Cardiac muscle cell (in vitro differentiated cells and primary cell): ENCODE measurements around the gene SUMO4. TPM values are rescaled to one million over a fixed set of nuclear protein-coding genes. Genes with fewer than 3 reads are reported as not detected.

Experiments
- DNase-seq, 2 donors: peaks; one replicate each; pipeline versions ENCODE4 v3.0.0 to v3.0.0-alpha.2; 2010 to 2017; ENCODE audit warnings: low read depth in 1 of 2, low spot score in 1 of 2
- H3K27ac ChIP-seq: fragments of 200-600 bp; sonication (generic); 2 replicates; pipeline ENCODE4 v1.5.1; 2016
- H3K27me3 ChIP-seq: fragments of 200-600 bp; sonication (generic); 2 replicates; pipeline ENCODE4 v1.6.0; 2016; ENCODE audit warnings: control low read depth
- H3K36me3 ChIP-seq: fragments of 200-600 bp; sonication (generic); 2 replicates; pipeline ENCODE4 v1.5.1; 2016; ENCODE audit warnings: control low read depth
- H3K4me1 ChIP-seq: fragments of 200-600 bp; sonication (generic); 2 replicates; pipeline ENCODE4 v1.8.1; 2017; ENCODE audit warnings: low read depth, mild to moderate bottlenecking, mixed run types
- H3K4me3 ChIP-seq: fragments of 200-600 bp; sonication (generic); 2 replicates; pipeline ENCODE4 v1.5.1; 2016; ENCODE audit warnings: mild to moderate bottlenecking
- H3K9me3 ChIP-seq: fragments of 200-600 bp; sonication (generic); 2 replicates; pipeline ENCODE4 v1.5.1; 2017; ENCODE audit warnings: low read depth, mild to moderate bottlenecking, control low read depth
- polyA plus RNA-seq: library from polyadenylated mRNA; unstranded; fragments of >200 nt; fragmentation: Nextera tagmentation; extraction: Ambion mirVana; gene quantifications from 2 replicates; pipeline ENCODE4 v1.2.1, GENCODE V29; 2016
- total RNA-seq: library from RNA; depleted of rRNA; stranded (reverse); fragments of >200 nt; gene quantifications from 2 replicates; pipeline ENCODE4 v1.2.3, GENCODE V29; 2016
- TF ChIP-seq, protein P1 (sequence below): IDR thresholded peaks from 2 replicates; pipeline ENCODE4 v1.5.1; 2012; ENCODE audit warnings: low read depth, mild to moderate bottlenecking, low read length

SUMO4 gene
- total and polyA plus RNA-seq, 2 experiments from 2014 or later = 0.72 to 3.3 TPM

DNA sequence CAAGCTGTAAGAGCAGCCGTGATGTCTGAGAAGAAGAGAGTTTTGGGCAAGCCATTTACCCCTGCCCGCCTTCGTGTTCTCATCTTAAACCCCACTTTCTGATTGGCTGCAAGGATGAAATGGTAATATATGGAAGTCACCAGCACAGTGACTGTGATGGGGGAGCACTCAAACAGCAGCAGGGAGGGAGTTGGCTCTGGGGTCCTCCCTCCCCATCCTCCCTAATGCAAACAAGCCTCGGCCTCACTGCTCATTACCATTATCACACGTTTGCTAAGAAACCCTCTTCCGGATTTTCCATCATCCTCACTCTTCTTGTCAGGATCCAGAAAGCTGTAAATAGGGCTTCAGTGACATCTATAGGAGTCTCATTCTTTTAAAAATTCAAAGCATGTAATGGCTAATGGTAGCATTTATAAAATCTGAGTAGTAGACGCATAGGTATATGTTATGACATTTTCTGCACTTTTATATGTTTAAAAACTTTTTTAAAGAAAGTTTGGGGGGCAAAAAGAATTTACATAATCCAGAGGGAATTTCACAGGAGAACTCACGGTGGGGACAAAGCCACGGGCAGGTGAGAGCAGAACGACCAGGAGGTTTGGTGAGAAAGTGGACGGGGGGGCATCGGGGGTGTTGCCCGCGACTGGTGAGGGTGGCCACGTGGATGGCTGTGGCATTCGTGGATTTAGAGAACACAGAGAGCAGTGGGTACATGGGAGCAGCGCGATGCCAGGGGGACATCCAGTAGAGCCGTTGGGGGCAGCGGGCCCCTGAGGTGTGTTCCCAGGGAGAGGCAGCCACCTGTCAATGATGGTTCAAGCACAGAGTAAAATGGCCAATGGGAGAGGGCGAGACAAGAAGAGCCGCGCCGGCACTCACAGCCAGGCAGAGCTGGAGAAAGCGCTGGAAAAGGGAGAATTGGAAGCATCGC is 29.6 kb downstream of the SUMO4 start:
- Histone ChIP-seq H3K27ac (no peak overlapping the region), H3K4me3 (no peak overlapping the region), H3K9me3 (no peaks in the 10 kb centered on the region), H3K36me3 (no peaks in the 10 kb centered on the region), H3K27me3 (no peaks in the 10 kb centered on the region), H3K4me1 (no peaks in the 10 kb centered on the region)
- peak in 1 of 2 donors; percentile 34 for DNase-seq
- TF ChIP-seq, protein P1, sequence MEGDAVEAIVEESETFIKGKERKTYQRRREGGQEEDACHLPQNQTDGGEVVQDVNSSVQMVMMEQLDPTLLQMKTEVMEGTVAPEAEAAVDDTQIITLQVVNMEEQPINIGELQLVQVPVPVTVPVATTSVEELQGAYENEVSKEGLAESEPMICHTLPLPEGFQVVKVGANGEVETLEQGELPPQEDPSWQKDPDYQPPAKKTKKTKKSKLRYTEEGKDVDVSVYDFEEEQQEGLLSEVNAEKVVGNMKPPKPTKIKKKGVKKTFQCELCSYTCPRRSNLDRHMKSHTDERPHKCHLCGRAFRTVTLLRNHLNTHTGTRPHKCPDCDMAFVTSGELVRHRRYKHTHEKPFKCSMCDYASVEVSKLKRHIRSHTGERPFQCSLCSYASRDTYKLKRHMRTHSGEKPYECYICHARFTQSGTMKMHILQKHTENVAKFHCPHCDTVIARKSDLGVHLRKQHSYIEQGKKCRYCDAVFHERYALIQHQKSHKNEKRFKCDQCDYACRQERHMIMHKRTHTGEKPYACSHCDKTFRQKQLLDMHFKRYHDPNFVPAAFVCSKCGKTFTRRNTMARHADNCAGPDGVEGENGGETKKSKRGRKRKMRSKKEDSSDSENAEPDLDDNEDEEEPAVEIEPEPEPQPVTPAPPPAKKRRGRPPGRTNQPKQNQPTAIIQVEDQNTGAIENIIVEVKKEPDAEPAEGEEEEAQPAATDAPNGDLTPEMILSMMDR = no peak

DNA sequence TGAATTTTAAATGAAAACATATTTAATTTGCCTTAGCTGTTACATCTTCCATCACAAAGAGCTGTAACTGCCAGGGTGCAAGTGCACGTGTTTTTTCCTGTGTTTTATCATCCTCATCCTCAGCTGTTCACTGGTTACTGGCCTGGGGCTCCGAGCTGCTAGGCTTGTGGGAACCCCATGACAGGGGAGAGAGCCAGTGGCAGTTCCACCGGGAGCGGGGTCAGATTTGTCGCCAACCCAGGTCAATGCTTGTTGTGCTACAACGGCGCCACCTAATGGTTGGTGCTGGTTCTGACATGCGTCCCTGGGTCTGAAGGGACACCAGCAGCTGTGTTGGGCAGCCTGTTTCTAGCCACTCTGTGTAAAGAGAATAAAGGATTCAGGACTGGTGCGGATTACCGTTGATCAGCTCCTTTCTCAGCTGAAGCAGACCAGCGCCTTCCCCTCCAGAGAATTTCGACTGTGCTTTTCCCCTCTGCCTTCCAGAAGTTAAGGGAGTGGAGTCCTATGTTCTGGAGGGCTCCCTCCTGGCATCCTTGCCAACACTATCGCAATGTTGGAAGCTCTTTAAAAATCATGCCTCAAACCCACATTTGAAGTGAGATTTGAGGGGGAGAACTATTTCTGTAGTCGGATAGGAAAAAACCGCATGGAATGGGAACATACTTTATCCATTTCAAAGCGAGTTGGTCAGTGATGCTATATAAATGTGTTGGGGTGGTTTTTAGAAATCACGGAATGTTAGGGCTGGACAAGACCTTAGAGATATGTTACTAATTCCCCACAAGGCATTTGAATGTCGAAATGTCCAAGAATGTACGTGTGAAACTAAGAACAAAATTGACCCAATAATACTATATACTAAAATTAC is 32.1 kb downstream of the SUMO4 start:
- no peaks in the 10 kb centered on the region for H3K9me3 ChIP-seq
- DNase-seq = peak; percentile 88 to 93
- no peaks in the 10 kb centered on the region for H3K4me1 ChIP-seq
- no peak overlapping the region for H3K4me3 ChIP-seq
- no peaks in the 10 kb centered on the region for H3K27me3 ChIP-seq
- H3K27ac ChIP-seq = no peak overlapping the region
- TF ChIP-seq, protein P1 = peak; percentile 88
- no peaks in the 10 kb centered on the region for H3K36me3 ChIP-seq

DNA sequence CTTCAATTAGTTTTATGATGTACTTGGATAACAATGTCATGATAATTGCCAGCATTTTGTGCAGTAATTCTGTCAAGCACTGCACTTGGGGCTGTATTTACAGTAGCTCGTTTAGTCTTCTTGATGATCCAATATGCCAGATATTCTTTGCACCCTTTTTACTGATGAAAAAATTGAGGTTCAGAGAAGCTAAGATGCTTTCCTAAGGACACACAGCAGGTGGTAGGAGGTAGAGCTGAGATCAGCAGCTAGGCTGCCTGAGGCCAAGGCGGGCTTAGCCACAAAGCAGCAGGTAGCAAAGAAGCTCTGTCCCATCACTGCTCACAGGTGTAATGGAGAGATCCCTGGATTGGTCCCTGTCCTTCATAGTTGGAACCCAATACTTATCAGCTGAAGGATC is 33.3 kb downstream of the SUMO4 start:
- TF ChIP-seq, protein P1 = no peak

DNA sequence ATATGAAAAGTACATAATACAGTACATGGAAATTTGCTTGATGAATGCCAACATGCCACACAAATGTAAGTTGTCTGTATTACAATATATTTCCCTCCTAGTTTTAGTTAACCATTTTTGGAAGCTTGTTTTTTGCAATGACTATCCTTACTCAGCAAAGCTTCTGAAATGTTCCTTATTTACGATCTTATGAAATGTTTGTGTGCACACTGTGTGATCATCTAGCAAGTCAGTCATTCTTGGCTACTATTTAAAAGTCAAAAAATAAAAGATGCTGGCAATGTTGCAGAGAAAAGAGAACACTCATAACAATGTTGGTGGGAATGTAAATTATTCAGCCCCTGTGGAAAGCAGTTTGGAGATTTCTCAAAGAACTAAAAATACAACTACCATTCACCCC is 33.8 kb downstream of the SUMO4 start:
- DNase-seq = no peak
- H3K27me3 ChIP-seq = no peaks in the 10 kb centered on the region
- H3K27ac ChIP-seq = no peak overlapping the region
- TF ChIP-seq, protein P1 = no peak
- H3K4me3 ChIP-seq = no peak overlapping the region
- H3K9me3 ChIP-seq = no peaks in the 10 kb centered on the region
- H3K4me1 ChIP-seq = no peaks in the 10 kb centered on the region
- H3K36me3 ChIP-seq = no peaks in the 10 kb centered on the region

More for the DNA sequence above, 33.3 kb downstream of the SUMO4 start:
- Histone ChIP-seq H3K27ac (no peak overlapping the region), H3K36me3 (no peaks in the 10 kb centered on the region), H3K27me3 (no peaks in the 10 kb centered on the region), H3K9me3 (no peaks in the 10 kb centered on the region), H3K4me1 (no peaks in the 10 kb centered on the region), H3K4me3 (no peak overlapping the region)
- DNase-seq = no peak

DNA sequence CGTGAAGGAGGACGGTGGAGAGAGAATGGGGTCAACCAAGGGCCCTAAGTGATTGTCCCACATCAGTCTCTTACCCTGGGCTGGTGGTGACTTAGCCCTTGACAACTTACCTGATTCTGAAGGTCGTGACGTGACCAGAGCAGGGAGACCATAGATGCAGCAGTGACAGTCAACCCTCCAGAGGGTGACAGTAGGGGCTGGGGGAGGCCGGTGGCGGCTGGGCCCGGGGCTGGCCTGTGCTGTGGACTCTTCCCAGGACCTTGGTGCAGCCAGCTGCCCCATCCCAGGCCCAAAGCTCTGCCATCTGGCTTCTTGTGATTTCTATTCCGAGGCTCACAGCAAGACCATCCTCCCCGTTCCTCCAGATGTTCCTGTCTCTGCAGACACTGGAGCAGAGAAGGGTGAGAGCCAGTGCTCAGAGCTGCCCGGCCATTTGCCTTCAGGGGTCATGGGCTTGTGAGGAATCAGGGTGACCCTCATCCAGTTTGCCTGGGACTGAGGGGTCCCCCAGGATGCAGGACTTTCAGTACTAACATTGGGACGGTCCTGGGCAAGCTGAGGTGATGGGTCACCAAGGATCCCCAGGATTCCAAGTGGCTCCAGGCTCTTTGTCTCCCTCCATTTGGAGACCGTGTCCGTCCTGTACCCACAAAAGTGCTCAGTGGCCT is 36.0 kb downstream of the SUMO4 start:
- TF ChIP-seq, protein P1 = no peak
- no peaks in the 10 kb centered on the region for H3K9me3 ChIP-seq
- no peaks in the 10 kb centered on the region for H3K4me1 ChIP-seq
- H3K27me3 ChIP-seq = no peaks in the 10 kb centered on the region
- H3K4me3 ChIP-seq = no peak overlapping the region
- no peak for DNase-seq
- H3K36me3 ChIP-seq = no peaks in the 10 kb centered on the region
- H3K27ac ChIP-seq = no peak overlapping the region
